ENCODE results near the gene SKOR2. TPM values are rescaled to one million over a fixed set of nuclear protein-coding genes. Genes with fewer than 3 reads are reported as not detected.

SKOR2 gene, protein sequence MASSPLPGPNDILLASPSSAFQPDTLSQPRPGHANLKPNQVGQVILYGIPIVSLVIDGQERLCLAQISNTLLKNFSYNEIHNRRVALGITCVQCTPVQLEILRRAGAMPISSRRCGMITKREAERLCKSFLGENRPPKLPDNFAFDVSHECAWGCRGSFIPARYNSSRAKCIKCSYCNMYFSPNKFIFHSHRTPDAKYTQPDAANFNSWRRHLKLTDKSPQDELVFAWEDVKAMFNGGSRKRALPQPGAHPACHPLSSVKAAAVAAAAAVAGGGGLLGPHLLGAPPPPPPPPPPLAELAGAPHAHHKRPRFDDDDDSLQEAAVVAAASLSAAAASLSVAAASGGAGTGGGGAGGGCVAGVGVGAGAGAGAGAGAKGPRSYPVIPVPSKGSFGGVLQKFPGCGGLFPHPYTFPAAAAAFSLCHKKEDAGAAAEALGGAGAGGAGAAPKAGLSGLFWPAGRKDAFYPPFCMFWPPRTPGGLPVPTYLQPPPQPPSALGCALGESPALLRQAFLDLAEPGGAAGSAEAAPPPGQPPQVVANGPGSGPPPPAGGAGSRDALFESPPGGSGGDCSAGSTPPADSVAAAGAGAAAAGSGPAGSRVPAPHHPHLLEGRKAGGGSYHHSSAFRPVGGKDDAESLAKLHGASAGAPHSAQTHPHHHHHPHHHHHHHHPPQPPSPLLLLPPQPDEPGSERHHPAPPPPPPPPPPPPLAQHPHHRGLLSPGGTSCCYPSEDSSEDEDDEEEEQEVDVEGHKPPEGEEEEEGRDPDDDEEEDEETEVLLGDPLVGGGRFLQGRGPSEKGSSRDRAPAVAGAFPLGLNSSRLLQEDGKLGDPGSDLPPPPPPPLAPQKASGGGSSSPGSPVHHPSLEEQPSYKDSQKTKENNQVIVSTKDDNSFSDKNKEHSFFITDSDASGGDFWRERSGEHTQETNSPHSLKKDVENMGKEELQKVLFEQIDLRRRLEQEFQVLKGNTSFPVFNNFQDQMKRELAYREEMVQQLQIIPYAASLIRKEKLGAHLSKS
- total RNA-seq: not detected

DNA sequence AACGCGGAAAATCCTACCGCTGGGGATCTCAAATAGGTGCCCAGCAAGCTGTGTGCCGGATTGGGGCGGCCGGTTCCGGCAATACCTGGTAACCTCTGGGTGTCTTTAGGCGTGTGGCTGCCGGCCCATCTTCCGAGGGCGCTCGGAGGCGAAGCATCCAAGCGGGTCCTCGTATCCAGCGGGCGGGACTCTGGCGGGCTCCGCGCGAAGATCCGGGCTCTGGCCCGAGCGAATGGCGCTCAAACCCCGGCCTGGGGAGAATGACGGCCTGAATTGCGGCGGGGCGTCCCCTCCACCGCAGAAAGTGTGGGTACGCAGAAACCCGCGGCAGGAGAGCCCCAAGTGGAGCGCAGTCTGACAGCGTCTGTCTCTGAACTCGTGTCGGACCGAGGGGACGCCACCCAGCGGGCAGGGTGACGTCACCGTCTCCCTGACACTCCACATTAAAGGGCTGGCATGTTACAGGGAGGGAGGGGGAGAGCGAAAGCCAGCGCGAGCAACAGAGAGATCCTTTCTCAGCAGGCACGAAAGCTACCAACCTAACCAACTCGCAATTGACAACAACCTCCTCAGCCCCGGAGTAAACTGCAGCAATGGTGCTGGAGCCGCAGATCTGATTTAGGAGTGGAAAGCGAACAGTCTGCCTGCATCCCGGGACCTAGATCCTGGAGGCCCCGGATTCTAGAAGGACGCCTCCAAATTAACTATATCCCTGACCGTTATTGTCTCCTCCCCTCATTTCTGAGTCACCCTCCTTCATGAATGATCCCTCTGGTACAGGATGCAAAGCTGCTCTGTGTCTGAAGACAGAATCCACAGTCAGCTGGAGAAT, at the start of gene SKOR2:
SKOR2 (minus strand) TSS at position 372 of the 832 bp plus-strand sequence. CDS start 2,477 bp downstream, outside the sequence.
- ChIA-PET CTCF (no interaction called here), POLR2A (no interaction called here)

DNA sequence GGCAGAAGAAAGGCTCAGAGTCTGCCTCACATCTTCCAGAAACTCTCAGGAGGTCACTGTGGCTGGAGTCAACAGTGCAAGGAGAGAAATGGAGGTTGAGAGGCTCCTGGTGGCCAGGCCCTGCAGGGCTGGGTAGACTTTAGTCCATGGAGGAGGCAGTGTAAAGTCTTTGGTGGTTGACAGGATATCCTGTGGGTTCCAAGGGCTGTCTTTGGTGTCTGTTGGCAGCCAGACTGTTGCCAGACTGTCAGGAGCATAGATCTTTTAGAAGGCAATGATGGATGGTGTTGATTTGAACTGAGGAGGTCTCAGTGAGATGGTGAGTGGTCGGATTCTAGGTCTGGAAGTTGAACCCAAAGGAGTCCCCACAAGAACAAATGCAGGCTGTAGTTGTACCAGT, 45.0 kb upstream of the SKOR2 start:
- ChIA-PET POLR2A (no interaction called here), CTCF (no interaction called here)

DNA sequence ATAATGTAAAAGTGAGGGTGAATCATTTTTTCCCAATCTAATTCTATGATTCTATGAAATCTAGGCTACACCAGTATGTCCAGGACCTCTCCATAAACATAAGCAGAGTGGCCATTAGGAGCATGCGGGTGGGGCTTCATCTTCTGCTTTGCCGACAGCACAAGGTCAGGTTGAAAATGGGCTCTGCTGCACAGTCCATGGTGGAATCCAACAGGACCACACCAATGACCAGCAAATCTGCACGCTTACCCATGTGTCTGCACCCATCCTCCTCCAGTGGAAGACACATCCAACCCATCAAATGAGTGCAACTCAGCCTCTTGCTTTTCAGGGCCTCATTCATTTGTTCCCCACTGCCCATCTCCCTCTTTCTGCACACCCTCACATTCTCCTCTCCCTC, 43.3 kb upstream of the SKOR2 start:
- ChIA-PET POLR2A (no interaction called here), CTCF (no interaction called here)

DNA sequence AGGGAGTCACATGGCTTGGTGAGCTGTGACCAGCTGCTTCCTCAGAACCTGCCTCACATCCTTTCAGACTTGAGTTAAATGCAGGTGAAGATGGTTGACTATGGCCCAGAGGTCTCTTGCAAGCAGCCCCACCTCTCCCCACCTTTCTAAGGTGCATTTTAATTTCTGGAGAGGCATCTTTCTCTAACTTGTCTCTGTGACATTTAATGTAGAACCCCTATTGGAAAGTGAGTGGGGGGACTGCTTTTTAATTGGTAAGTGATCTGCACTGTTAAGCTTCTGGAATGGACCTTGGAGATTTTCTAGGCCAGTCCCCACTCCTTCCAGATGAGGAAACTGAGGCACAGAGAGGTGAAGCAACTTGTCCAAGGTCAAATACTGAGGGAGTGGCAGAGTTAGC, 37.3 kb upstream of the SKOR2 start:
- ChIA-PET POLR2A (no interaction called here), CTCF (no interaction called here)

DNA sequence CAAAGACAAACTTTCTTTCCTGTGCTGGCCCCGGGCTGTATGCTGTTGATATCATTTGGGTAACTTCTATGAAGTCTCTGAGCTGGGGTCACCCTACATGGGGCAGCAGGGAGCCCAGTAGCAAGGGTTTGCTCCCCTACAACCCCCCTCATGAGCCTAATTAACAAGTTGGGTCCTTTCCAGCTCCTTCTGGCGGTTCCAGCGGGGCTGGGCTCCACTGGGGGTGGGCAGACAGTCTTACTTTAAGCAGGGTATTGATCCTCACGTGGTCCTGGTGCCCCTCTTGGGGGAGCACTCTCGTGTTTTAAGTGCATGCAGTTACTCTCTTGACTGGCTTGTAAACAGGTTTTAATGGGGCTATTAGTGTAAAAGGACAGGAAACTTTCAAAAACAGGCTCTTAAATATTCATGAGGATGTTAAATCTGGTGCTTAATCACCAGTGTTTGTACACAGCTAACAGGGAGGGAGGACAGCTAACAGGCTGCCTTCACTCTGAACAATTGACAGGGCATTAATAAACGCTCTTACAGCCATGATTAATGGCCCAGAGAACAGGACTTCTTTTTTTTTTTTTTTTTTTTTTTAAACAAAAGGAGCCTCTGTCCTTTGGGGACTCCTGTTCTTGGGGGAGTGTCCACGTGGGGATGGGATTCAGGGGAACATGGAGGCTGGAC, 36.6 kb upstream of the SKOR2 start:
- CTCF ChIA-PET: interaction anchor here (0.7 kb wide), 1 partner anchor 892 kb away, joined by 4 read pairs; no protein-coding TSS in a partner anchor
- POLR2A ChIA-PET: no interaction called here

DNA sequence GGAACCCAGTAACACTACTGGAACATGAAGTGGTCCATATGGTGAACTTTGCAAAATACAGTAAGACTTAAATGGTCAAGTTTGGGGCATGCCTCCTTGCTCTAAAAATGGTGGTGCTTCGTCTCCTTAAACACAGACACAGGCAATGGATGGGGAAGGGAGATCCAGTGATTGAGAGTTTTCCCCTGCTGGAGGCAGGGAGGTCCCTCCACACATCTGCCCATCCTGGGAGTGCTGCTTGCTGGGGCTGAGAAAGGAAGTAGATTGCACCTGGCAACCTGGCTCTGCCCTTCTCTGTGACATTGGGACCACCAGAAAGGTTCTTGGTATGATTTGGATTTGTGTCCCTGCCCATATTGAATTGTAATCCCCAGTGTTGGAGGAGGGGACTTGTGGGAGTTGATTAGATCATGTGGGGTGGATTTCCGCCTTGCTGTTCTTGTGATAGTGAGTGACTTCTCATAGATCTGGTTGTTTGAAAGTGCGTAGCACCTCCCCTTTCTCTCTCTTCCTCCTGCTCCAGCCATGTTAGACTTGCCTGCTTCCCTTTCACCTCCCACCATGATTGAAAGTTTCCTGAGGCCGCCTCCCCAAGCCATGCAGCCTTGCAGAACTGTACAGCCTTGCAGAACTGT, 35.4 kb upstream of the SKOR2 start:
- ChIA-PET CTCF (no interaction called here), POLR2A (no interaction called here)

DNA sequence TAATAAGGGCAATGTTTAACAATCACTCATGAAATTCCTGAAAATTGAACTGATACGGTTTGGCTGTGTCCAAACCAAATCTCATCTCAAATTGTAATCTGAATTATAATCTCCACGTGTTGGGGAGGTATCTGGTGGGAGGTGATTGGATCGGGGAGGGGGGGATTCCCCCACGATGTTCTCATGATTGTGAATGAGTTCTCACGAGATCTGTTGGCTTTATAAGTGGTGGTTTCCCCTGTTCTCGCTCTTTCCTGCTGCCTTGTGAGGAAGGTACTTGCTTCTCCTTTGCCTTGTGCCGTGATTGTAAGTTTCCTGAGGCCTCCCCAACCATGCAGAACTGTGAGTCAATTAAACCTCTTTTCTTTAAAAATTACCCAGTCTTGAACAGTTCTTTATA, 34.0 kb upstream of the SKOR2 start:
- CTCF ChIA-PET: no interaction called here
- POLR2A ChIA-PET: no interaction called here

DNA sequence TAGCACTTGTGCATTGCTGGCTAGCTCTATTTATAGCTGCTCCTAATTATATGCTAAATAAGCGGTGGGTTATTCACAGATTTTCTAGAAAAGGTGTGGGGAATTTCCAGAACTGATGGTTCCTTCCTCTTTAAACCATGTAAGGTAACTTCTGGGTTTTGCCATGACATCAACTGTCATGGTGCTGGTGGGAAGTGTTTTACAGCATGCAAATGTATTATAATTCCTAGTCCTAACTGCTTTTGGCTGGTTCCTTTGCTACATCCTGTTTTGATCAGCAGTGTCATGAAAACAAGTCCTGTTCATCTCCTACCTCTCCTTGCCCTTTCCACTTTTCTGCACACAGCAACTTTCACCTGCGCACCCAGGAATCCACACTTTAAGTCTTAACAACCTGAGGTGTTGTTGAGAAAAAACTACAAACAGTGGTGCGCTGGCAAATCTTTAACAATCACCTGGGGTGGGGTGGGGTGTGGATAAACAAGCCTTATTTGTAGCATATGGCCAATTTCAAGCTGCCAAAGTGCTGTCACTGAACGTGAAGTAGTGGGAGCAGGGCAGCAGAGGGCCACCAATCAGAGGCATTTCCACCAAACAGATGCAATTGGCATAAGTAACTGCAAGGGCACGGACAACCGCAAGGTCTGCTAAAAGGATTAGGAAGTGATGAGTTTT, 33.4 kb upstream of the SKOR2 start:
- CTCF ChIA-PET: no interaction called here
- POLR2A ChIA-PET: no interaction called here

DNA sequence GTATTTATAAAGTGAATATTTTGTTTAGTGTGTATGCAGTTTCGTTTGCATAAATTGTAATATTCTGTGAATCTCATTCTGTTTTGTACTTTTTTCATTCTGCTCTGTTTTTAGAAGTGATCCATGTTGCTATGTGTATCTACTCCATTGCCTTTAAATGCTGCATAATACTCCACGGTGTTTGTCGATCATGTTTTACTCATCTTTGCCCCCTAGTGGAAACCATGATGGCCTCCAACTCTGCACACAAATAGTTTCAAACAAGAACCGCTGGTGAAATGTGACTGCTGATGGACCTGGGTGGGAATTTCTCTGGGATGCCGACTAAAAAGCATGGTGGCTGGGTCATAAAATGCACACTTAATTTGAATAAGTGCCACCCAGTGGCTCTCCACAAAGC, 32.0 kb upstream of the SKOR2 start:
- ChIA-PET POLR2A (no interaction called here), CTCF (no interaction called here)

DNA sequence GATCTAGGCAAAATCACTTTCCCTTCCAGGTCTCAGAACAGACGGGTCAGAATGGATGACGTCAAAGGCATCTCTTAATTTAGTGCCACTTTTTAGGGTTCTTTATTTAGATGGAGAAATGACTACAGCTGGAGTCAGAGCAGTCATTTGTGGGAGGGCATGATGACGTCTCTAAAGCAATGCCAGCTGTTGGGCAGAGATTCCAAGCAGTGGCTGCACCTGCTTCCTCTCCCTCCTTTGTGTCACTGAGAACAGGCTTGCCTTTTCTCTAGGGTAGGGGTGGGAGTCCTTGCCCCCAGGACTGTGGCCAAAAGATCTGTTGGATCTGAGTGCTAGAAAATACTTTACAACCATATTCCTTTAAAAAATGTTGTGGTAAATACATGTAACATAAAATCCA, 28.7 kb upstream of the SKOR2 start:
- POLR2A ChIA-PET: no interaction called here
- CTCF ChIA-PET: no interaction called here

DNA sequence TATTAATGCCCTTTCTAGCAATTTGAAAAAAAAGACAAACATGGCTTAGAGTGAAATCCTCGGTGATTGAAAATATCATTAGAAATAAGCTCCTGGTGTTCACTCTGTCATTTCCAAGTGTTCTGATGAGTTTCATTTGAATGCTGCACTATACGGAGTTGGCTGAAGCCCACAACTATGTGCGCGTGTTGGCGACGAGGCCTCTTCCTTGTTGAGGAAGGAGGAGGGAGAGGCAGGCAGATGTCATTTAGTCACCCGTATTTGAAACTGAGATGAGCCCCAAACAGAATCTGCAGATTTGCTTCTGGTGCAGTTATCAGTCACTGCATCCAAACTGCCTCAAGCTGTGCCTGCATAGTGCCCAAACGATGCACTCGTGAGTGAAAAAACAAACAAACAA, 23.5 kb upstream of the SKOR2 start:
- ChIA-PET CTCF (no interaction called here), POLR2A (interaction anchor here (0.7 kb wide), 1 partner anchor 872 kb away, joined by 3 read pairs; no protein-coding TSS in a partner anchor)

DNA sequence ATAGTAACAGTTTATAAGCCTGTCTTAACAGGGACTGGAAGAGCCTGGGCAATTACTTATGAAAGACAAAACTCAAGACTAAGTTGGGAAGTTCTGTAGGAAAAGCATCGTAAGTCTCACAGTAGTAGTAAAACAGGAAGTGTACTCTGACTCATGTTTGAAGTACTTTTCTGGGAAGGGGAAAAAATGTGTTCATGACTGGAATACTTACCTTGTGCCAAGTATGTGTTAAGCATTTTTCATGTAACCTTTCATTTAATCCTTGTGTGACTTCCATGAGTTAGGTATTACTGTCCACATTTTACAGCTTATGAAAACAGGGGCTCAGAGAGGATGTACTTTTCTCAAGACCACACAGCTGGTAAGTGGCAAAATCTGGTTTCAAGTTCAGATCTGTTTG, 13.7 kb upstream of the SKOR2 start:
- CTCF ChIA-PET: no interaction called here

DNA sequence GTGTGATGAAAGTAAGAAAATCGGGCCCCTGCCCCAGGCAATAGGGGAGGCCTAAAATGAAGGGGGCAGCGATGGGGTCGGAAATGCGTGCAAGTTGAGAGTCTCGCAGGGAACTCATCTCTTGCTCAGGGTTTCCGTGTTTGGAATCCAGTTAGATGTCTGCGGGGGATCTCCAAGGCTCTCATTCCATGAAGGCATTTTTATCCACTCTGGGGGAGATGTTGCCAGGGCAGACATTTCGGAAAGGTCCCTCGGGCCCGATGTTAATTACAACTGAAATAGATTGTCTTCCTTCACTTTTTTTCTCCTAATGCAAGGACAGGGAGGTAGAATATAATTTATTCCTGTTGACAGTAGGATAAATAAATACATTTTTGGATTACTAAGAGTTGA, 12.8 kb upstream of the SKOR2 start:
- ChIA-PET CTCF (no interaction called here), POLR2A (no interaction called here)

More for the DNA sequence above, 13.7 kb upstream of the SKOR2 start:
- POLR2A ChIA-PET: no interaction called here

DNA sequence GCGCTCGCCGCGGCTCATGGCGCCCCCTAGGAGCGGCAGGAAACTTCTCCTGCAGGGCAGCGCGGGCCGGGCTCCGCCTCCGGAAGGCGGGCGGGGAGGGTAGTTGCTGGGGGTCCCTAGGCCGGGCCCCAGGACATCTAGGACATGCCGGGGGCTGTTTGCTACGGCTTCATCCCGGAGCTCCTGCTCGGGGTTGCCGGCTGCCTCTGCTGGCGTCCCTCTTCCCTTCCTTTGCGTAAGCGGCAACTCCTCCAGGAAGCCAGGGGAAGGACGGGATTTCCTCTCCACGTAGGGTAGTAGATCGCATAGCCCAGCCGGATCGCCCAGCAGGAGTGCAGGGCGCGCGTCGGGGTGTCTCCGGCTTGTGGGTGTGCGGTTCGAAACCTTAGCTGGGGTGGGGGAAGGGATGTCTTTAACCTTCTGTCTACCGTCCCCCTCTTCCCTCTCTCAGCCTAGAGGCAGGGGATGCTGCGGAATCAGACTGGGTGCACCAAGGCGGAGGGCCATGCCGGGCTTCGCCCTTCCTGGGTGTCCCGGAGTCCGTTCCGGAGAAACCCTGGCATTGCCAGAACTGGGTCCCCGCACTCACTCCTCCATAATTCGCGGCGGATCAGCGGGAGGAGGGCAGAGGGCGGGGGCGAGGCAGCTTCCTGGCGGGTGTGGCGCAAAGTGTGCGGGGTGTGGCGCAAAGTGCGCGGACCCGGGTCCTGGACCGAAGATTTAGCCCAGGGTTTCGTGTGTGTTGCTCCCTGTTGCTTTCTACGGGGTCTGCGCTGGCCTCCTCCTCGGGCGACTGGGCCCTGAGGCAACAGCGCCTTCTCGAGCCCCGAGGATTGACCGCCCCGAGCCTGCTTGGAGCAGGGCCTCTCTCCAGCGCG, 12.2 kb upstream of the SKOR2 start:
- ChIA-PET CTCF (no interaction called here), POLR2A (no interaction called here)

DNA sequence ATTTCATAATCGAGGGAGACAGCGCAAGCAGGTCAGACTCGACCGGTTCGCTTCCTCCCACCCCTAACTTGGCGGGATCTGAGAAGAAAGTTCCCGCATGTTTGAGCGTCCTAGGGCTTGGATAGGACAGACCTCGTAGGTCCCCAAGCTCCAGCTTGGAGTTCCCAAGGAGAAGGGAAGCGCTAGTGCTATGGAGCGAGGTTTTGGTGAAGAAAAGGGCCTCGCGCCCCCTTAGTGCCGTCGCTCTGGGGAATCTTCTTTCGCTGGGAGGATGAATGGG, 11.6 kb upstream of the SKOR2 start:
- CTCF ChIA-PET: no interaction called here
- POLR2A ChIA-PET: no interaction called here

DNA sequence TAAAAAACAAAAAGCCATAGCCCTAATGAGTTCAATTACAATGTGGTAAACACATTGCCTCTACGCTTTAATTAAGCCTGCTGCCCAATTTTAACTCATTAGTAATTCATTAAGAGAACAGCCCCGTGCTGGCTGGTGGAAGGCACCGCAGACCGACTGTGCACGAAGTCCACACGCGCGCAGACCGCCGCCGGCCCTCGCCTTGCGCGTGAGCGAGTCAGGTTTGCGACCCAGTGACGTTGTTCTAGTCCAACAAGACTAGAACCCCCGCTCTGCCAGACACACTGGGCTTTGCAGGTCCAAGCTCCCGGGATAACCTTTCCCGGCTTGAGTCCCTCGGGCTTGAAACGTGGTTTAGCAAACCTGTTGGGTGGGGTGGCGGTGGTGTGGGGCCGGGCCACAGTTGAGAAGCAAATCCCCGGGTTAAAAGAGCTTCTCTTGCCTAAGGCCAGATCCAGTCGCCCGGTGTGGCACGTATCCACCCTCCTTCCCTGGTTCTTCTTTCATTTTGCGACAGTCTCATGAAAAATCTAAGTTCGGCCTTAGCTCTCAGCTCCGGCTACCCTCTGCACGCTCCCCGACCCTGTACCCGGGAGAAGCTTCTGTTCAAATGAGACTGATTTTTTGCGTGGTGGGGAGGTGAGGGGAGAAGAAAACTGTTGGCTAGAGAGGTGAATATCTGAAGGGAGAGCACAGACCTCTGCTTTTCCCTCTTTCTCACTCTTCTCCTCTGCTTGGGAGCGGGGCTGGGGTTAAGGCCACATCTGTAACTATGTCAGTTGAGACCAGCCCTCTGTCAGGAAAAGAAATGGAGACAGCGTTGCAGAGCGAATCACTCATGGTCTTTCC, 11.1 kb upstream of the SKOR2 start:
- CTCF ChIA-PET: no interaction called here

DNA sequence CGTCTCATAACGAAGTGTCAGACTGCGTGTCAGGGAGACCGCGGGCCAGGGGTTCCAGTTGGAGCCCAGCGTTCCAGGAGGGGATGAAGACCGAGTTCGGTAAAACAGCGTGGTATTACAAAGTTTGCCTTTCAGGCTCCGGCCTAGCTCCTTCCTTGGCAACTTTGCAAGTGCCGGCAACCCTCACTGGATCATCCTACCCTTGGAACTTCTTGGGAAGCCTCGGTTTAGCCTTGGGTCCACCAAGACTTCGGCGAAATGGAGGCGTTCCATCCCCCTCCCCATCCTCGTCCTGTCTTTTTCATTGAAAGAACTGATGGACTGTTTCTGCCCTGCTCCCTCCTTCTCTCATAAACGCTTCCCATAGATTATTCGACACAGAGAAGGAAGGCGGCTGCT, 10.4 kb upstream of the SKOR2 start:
- ChIA-PET CTCF (no interaction called here), POLR2A (no interaction called here)

More for the DNA sequence above, 11.1 kb upstream of the SKOR2 start:
- POLR2A ChIA-PET: no interaction called here
